Measurements from ENCODE around the gene ESYT3. TPM values are rescaled to one million over a fixed set of nuclear protein-coding genes. Genes with fewer than 3 reads are reported as not detected.

ESYT3 gene
- polyA plus RNA-seq, 3 donors: not detected

DNA sequence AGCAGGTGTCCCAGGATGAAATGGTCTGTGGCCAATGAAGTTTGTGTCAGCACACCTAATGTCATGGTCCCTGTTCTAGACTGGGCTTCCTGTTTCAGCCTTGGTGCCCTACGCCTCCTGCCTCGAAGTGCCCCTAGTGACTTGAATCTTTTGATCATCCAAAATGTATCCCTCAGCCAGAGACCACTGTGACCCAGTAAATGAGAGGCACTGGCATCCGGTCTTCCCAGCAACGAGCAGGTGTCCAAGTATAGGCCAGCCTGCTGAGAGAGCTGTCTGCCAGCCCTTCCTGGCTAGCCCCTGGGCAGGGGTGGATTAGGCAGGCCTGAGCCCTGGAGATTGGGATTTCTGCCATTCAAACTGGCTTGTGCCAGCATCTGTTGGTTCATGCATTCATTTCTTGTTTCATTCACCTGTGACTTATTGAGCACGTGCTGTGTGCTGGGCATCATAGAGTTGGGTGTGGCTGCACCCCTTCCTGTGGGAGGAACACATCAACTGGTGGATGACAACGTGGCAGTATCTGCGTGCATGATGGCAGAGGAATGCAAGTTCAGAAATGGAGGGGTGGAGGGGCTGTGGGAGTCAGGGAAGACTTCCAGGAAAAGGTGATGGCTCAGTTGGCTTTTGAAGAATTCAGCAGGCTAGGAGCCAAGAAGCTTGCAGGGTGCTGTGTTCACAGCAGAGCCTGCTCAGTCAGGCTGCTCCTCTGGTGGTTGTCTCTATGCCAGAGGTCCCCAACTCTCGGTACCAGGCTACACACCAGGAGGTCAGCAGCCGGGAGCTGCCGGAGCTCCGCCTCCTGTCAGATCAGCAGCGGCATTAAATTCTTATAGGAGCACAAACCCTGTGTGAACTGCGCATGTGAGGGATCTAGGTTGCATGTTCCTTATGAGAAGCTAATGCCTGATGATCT, 21.6 kb downstream of the ESYT3 start:
- no peak for DNase-seq
- no peaks in the 10 kb centered on the region for H3K36me3 ChIP-seq (replicated peaks in 1 of 2; ENCODE audit: control insufficient read depth in 1 of 2, insufficient read depth in 2 of 2, low read length in 2 of 2)
- H3K4me3 ChIP-seq (replicated peaks in 1 of 3; ENCODE audit: low read depth in 2 of 3, low read length in 3 of 3): no peak overlapping the region
- no peaks in the 10 kb centered on the region for H3K36me3 Mint-ChIP-seq
- no peaks in the 10 kb centered on the region for H3K9me3 ChIP-seq (replicated peaks in 1 of 2; ENCODE audit: control insufficient read depth in 1 of 2, insufficient read depth in 1 of 2, low read length in 2 of 2)
- H3K4me1 ChIP-seq (ENCODE audit: control insufficient read depth in 1 of 2, insufficient read depth in 2 of 2, low read length in 2 of 2): no peaks in the 10 kb centered on the region
- no peaks in the 10 kb centered on the region for H3K9me3 Mint-ChIP-seq
- no peak overlapping the region for H3K9ac ChIP-seq (ENCODE audit: insufficient read depth, low read length, poor library complexity, severe bottlenecking)
- TF ChIP-seq, protein P1, sequence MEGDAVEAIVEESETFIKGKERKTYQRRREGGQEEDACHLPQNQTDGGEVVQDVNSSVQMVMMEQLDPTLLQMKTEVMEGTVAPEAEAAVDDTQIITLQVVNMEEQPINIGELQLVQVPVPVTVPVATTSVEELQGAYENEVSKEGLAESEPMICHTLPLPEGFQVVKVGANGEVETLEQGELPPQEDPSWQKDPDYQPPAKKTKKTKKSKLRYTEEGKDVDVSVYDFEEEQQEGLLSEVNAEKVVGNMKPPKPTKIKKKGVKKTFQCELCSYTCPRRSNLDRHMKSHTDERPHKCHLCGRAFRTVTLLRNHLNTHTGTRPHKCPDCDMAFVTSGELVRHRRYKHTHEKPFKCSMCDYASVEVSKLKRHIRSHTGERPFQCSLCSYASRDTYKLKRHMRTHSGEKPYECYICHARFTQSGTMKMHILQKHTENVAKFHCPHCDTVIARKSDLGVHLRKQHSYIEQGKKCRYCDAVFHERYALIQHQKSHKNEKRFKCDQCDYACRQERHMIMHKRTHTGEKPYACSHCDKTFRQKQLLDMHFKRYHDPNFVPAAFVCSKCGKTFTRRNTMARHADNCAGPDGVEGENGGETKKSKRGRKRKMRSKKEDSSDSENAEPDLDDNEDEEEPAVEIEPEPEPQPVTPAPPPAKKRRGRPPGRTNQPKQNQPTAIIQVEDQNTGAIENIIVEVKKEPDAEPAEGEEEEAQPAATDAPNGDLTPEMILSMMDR (IDR thresholded peaks at IDR 0.05): no peak
- H3K27ac ChIP-seq (ENCODE audit: low read depth in 1 of 2, low read length in 2 of 2): no peak overlapping the region
- H3K27ac Mint-ChIP-seq: peak overlapping the region in 1 of 7 donors; percentile 3
- no peaks in the 10 kb centered on the region for H4K20me1 ChIP-seq (ENCODE audit: insufficient read depth, low read length)
- WGBS (ENCODE audit: insufficient coverage): 70% methylated on average over 9 of the region's 13 CpGs
- H3K4me2 ChIP-seq (replicated peaks; ENCODE audit: extremely low read depth, low read length, poor library complexity, severe bottlenecking): no peak overlapping the region
- no peaks in the 10 kb centered on the region for H3K27me3 ChIP-seq (ENCODE audit: control insufficient read depth in 2 of 2, insufficient read depth in 2 of 2, low read length in 2 of 2)
- H3K4me1 Mint-ChIP-seq: peaks cover 3% of the 10 kb centered on the region
- H2AFZ ChIP-seq (ENCODE audit: insufficient read depth, low read depth, low read length, poor library complexity, severe bottlenecking): no peak overlapping the region
- no peak overlapping the region for H3K4me3 Mint-ChIP-seq
- no peaks in the 10 kb centered on the region for H3K79me2 ChIP-seq (ENCODE audit: insufficient read depth, low read length)
- H3K27me3 Mint-ChIP-seq (ENCODE audit: low read depth in 3 of 3): peaks cover 3 to 4% (median 4%) of the 10 kb centered on the region in 3 donors
- intact Hi-C loops (cut with micrococcal nuclease): no loop called here

DNA sequence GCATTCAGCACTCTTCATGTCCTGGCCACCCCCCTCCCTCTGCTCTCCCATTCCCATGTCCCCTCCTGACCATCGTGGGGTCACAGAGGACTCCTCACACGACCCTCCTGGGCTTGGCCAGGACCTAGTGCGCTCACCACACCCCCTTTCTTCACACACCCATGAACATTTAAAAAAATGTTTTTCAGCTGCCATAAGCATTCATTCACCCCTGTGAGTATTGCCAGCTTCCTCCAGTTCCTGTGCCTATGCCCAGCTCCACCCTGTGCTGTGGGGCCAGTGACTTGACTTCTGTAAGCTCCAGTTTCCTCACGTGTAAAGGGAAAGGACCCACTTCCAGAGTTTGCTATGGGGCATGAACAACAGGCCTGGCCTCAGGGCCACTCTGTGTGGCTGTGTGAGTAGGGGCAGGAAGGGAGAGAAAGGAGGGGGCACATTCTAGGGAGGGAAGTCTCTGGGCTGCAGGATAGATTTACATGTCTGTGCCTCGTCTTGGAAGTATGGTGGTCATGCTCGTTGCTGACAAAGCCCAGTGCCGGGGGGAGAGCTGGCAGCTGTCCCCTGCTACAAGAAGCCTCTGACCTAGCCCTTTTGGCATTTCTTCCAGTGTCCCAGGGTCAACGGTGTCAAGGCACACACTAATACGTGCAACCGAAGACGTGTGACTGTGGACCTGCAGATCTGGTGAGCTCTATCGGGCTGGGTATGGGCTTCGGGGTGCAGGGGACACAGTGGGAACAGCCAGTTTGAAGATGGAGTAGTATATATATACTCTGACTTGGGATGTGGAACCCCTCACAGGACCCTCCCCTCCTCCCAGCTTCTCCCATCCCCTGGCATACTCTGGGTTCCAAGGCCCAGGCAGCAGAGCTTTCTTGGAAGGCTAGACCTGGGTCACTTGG, 22.8 kb downstream of the ESYT3 start:
- H3K27ac Mint-ChIP-seq: no peak overlapping the region
- DNase-seq: no peak
- WGBS (ENCODE audit: insufficient coverage): 80% methylated on average over 8 of the region's 13 CpGs

More for the DNA sequence above, 22.8 kb downstream of the ESYT3 start:
- no peaks in the 10 kb centered on the region for H3K9me3 Mint-ChIP-seq
- H3K4me2 ChIP-seq (replicated peaks; ENCODE audit: extremely low read depth, low read length, poor library complexity, severe bottlenecking): no peak overlapping the region
- H4K20me1 ChIP-seq (ENCODE audit: insufficient read depth, low read length): no peaks in the 10 kb centered on the region
- H3K36me3 Mint-ChIP-seq: no peaks in the 10 kb centered on the region
- H3K4me1 Mint-ChIP-seq: peaks cover 3% of the 10 kb centered on the region
- TF ChIP-seq, protein P1 (IDR thresholded peaks at IDR 0.05): no peak
- peaks cover 3 to 7% (median 6%) of the 10 kb centered on the region in 3 donors for H3K27me3 Mint-ChIP-seq (ENCODE audit: low read depth in 3 of 3)
- intact Hi-C loops (cut with micrococcal nuclease): no loop called here
- H3K36me3 ChIP-seq (replicated peaks in 1 of 2; ENCODE audit: control insufficient read depth in 1 of 2, insufficient read depth in 2 of 2, low read length in 2 of 2): no peaks in the 10 kb centered on the region
- no peaks in the 10 kb centered on the region for H3K9me3 ChIP-seq (replicated peaks in 1 of 2; ENCODE audit: control insufficient read depth in 1 of 2, insufficient read depth in 1 of 2, low read length in 2 of 2)
- no peaks in the 10 kb centered on the region for H3K27me3 ChIP-seq (ENCODE audit: control insufficient read depth in 2 of 2, insufficient read depth in 2 of 2, low read length in 2 of 2)
- H3K9ac ChIP-seq (ENCODE audit: insufficient read depth, low read length, poor library complexity, severe bottlenecking): no peak overlapping the region
- H3K27ac ChIP-seq (ENCODE audit: low read depth in 1 of 2, low read length in 2 of 2): no peak overlapping the region
- H3K4me1 ChIP-seq (ENCODE audit: control insufficient read depth in 1 of 2, insufficient read depth in 2 of 2, low read length in 2 of 2): no peaks in the 10 kb centered on the region
- no peak overlapping the region for H3K4me3 ChIP-seq (replicated peaks in 1 of 3; ENCODE audit: low read depth in 2 of 3, low read length in 3 of 3)
- no peaks in the 10 kb centered on the region for H3K79me2 ChIP-seq (ENCODE audit: insufficient read depth, low read length)
- no peak overlapping the region for H3K4me3 Mint-ChIP-seq
- H2AFZ ChIP-seq (ENCODE audit: insufficient read depth, low read depth, low read length, poor library complexity, severe bottlenecking): no peak overlapping the region

Measured in CD14-positive monocyte (primary cell).